ENCODE results near the gene LASP1NB.

Gene LASP1NB

GRCh38 chr17:38897671-38898290 is 27.6 kb upstream of the LASP1NB start:
- H2BK15ac ChIP-seq (ENCODE audit: low read length) = no peak overlapping the region
- H3K9me3 ChIP-seq (ENCODE audit: insufficient read depth in 2 of 2, low read depth in 1 of 2, low read length in 1 of 2) = no peaks in the 10 kb centered on the region
- no peaks in the 10 kb centered on the region for H3K27me3 ChIP-seq (replicated peaks in 1 of 4; ENCODE audit: control insufficient read depth in 3 of 4, extremely low read depth in 1 of 4, insufficient read depth in 3 of 4, low read length in 3 of 4)
- H2BK12ac ChIP-seq (ENCODE audit: low read depth, low read length) = no peak overlapping the region
- H3K27ac ChIP-seq (ENCODE audit: low read depth, low read length) = no peak overlapping the region
- H3K23ac ChIP-seq (ENCODE audit: insufficient read length) = no peak overlapping the region
- H3K79me1 ChIP-seq (ENCODE audit: low read depth, low read length) = no peaks in the 10 kb centered on the region; the same call in 1 of the 2 replicates
- ChIA-PET POLR2A (ENCODE audit: partially characterized antibody) (interaction anchor here (0.5 to 4.0 kb wide), 9 partner anchors 9 to 146 kb away, joined by 3 to 16 read pairs (median 4); partner anchors contain the start of genes LASP1 and RPL23), CTCF (ENCODE audit: partially characterized antibody) (interaction anchor here (1.1 to 1.3 kb wide), 4 partner anchors 12 to 338 kb away, joined by 3 to 4 read pairs (median 4); no protein-coding TSS in a partner anchor)
- peaks cover 0 to 12% (median 5%) of the 10 kb centered on the region in 4 experiments; a peak in 6 of 7 replicates for H3K4me1 ChIP-seq (replicated peaks in 1 of 4; ENCODE audit: control insufficient read depth in 3 of 4, insufficient read depth in 4 of 4, low read length in 3 of 4)
- no peak overlapping the region for H3K4me2 ChIP-seq (ENCODE audit: insufficient read depth in 1 of 2, low read depth in 2 of 2, low read length in 2 of 2)
- H2AFZ ChIP-seq (ENCODE audit: low read length) = no peak overlapping the region
- H3K14ac ChIP-seq (ENCODE audit: insufficient read length) = no peak overlapping the region
- H3K23me2 ChIP-seq (ENCODE audit: low read depth, low read length) = no peaks in the 10 kb centered on the region
- DNase-seq (ENCODE audit: low read depth in 1 of 2, low spot score in 2 of 2) (no peak), FAIRE-seq (no peak)
- peaks cover 0 to 7% of the 10 kb centered on the region in 2 experiments for H4K20me1 ChIP-seq (replicated peaks in 1 of 2; ENCODE audit: control insufficient read depth in 1 of 2, insufficient read depth in 2 of 2, low read length in 2 of 2)
- H3K36me3 ChIP-seq (ENCODE audit: control insufficient read depth in 2 of 4, insufficient read depth in 4 of 4, low read length in 3 of 4) = peaks cover 4 to 17% (median 9%) of the 10 kb centered on the region in 4 experiments; a peak in 6 of 8 replicates
- no peak overlapping the region for H3K56ac ChIP-seq (replicated peaks; ENCODE audit: insufficient read length, low read depth, low read length)
- no peak overlapping the region; a peak in 1 of 7 replicates for H3K9ac ChIP-seq (replicated peaks in 1 of 4; ENCODE audit: extremely low read depth in 1 of 4, low read depth in 3 of 4, low read length in 3 of 4)
- H2BK120ac ChIP-seq (replicated peaks; ENCODE audit: low read depth, low read length) = no peak overlapping the region
- no peak overlapping the region; the same call in 1 of the 2 replicates for H4K8ac ChIP-seq (ENCODE audit: extremely low read depth, insufficient read depth, low read length)
- no peak overlapping the region for H4K91ac ChIP-seq (replicated peaks; ENCODE audit: insufficient read length, low read length)
- H2BK20ac ChIP-seq (ENCODE audit: low read length) = no peak overlapping the region
- H3K18ac ChIP-seq (ENCODE audit: extremely low read depth, low read length) = no peak overlapping the region
- H3K79me2 ChIP-seq (ENCODE audit: control insufficient read depth in 1 of 2, insufficient read depth in 2 of 2, low read length in 2 of 2) = no peaks in the 10 kb centered on the region
- H3K4ac ChIP-seq (replicated peaks; ENCODE audit: insufficient read length, low read depth, low read length) = no peak overlapping the region
- no peak overlapping the region for H2AK5ac ChIP-seq (ENCODE audit: low read depth, low read length)
- H4K5ac ChIP-seq (ENCODE audit: insufficient read length, low read depth, low read length) = no peak overlapping the region
- H3K4me3 ChIP-seq (ENCODE audit: extremely low read depth in 1 of 4, insufficient read depth in 2 of 4, low read depth in 3 of 4, low read length in 4 of 4) = no peak overlapping the region
- H2BK5ac ChIP-seq (ENCODE audit: low read depth, low read length) = no peak overlapping the region
- 91% methylated on average over 12 of the region's 12 CpGs; no CpG with 5 or more reads in 1 of the 2 experiments for WGBS, 2 experiments (ENCODE audit: extremely low coverage in 1 of 2, insufficient coverage in 1 of 2, insufficient read length in 1 of 2, insufficient replicate concordance in 2 of 2, low coverage in 1 of 2, low lambda C conversion rate in 2 of 2, missing lambda C conversion rate in 1 of 2)
- no peak for TF ChIP-seq E2F6 (IDR thresholded peaks at IDR 0.05)
- no peak for TF ChIP-seq POU5F1 (IDR thresholded peaks at IDR 0.05; ENCODE audit: low read depth, low read length)
- no peak for TF ChIP-seq CTCF (IDR thresholded peaks at IDR 0.05; ENCODE audit: control extremely low read depth in 1 of 3, insufficient read depth in 1 of 3, low read depth in 1 of 3, low read length in 3 of 3)
